ENCODE results near the gene ATXN1. TPM values are rescaled to one million over a fixed set of nuclear protein-coding genes. Genes with fewer than 3 reads are reported as not detected.
A peak's percentile ranks its signal among the peaks of the same experiment; 100 is the strongest.

Gene ATXN1
- total and polyA plus RNA-seq, 2 of the 13 experiments (the other 11 are each of a cell fraction or from before 2014, with no cell fraction given): 20.7 to 39.5 TPM

GRCh38 chr6:16731478-16732051 is 29.7 kb downstream of the ATXN1 start (continued):
- TF ChIP-seq ARID3A (IDR thresholded peaks at IDR 0.05; ENCODE audit: low read depth, low read length) (0 out of 2 replicates have a peak, but pooled peaks have one; percentile 5), GFI1 (CRISPR knock-in tag; IDR thresholded peaks at IDR 0.05; ENCODE audit: borderline replicate concordance) (0 out of 2 replicates have a peak, but pooled peaks have one; percentile 28), ZNF792 (CRISPR knock-in tag; IDR thresholded peaks at IDR 0.05) (no peak), HNF4A (CRISPR knock-in tag; IDR thresholded peaks at IDR 0.05) (peak; percentile 35; the same call in 1 of the 2 replicates), ZNF772 (CRISPR knock-in tag; IDR thresholded peaks at IDR 0.05) (no peak), KLF9 (CRISPR knock-in tag; IDR thresholded peaks at IDR 0.05; ENCODE audit: low read depth) (no peak), HDAC2 (CRISPR knock-in tag; IDR thresholded peaks at IDR 0.05) (peak; percentile 36; the same call in 1 of the 2 replicates), DRAP1 (CRISPR knock-in tag; IDR thresholded peaks at IDR 0.05) (no peak), ZNF296 (CRISPR knock-in tag; conservative IDR thresholded peaks at IDR 0.05) (no peak), RFX3 (CRISPR knock-in tag; IDR thresholded peaks at IDR 0.05) (no peak), YEATS4 (CRISPR knock-in tag; IDR thresholded peaks at IDR 0.05; ENCODE audit: borderline replicate concordance) (no peak), GATAD2A (CRISPR knock-in tag; IDR thresholded peaks at IDR 0.05) (peak; percentile 24; the same call in 1 of the 2 replicates), ARHGAP35 (CRISPR knock-in tag; IDR thresholded peaks at IDR 0.05; ENCODE audit: borderline replicate concordance) (no peak), NFAT5 (CRISPR knock-in tag; IDR thresholded peaks at IDR 0.05) (no peak), PAXIP1 (CRISPR knock-in tag; conservative IDR thresholded peaks at IDR 0.05) (peak; percentile 67), ZGPAT (CRISPR knock-in tag; IDR thresholded peaks at IDR 0.05) (peak; percentile 45), ZFP36L2 (CRISPR knock-in tag; IDR thresholded peaks at IDR 0.05) (no peak), NCOA2 (CRISPR knock-in tag; IDR thresholded peaks at IDR 0.05) (peak; percentile 12; the same call in 1 of the 2 replicates)
